Calu3 (cell line): ENCODE data around the gene NBPF3. TPM values are rescaled to one million over a fixed set of nuclear protein-coding genes. Genes with fewer than 3 reads are reported as not detected.
"Not testable (repeated sequence)": the region's sequence is repeated elsewhere in the genome, so short reads cannot be mapped to it uniquely, and the experiment has no call there.

Source experiments
- BruUV-seq: library from RNA; stranded (reverse); fragments of 400-500 nt; replicated peaks from 2 replicates; lab custom pipeline; 2021; lab: Mats Ljungman, UMichigan
- CTCF ChIA-PET: fragments of 300-600 bp; sonication (Branson Sonifier 250); formaldehyde crosslinking; loops from one replicate; lab custom pipeline; 2022; ENCODE audit warnings: antibody characterized with exemption; lab: Charles Lee
- DNase-seq: peaks from one replicate; pipeline ENCODE4 v3.0.0; 2022
- H3K27ac Mint-ChIP-seq: one replicate; pipeline ENCODE4 v1.8.0; 2022; ENCODE audit warnings: mixed read lengths; ENCODE audit not compliant: unreplicated experiment
- H3K27me3 Mint-ChIP-seq: one replicate; pipeline ENCODE4 v1.8.0; 2022; ENCODE audit warnings: mixed read lengths; ENCODE audit not compliant: unreplicated experiment
- H3K36me3 Mint-ChIP-seq: one replicate; pipeline ENCODE4 v1.8.0; 2022; ENCODE audit warnings: mild to moderate bottlenecking, moderate library complexity, mixed read lengths; ENCODE audit not compliant: insufficient read depth, unreplicated experiment
- H3K4me1 Mint-ChIP-seq: one replicate; pipeline ENCODE4 v1.8.0; 2022; ENCODE audit warnings: mild to moderate bottlenecking, low read depth, mixed read lengths; ENCODE audit not compliant: unreplicated experiment
- H3K4me3 Mint-ChIP-seq: one replicate; pipeline ENCODE4 v1.8.0; 2022; ENCODE audit warnings: mild to moderate bottlenecking, low read depth, moderate library complexity, mixed read lengths; ENCODE audit not compliant: unreplicated experiment
- H3K9me3 Mint-ChIP-seq: one replicate; pipeline ENCODE4 v1.8.0; 2022; ENCODE audit warnings: low read depth, mixed read lengths; ENCODE audit not compliant: unreplicated experiment
- CTCF ChIP-seq: fragments of 200-600 bp; IDR thresholded peaks from one replicate; pipeline ENCODE4 v1.8.0; 2022; ENCODE audit warnings: antibody characterized with exemption; ENCODE audit not compliant: unreplicated experiment
- intact Hi-C: fragments of 100-400 bp; cut with micrococcal nuclease; formaldehyde crosslinking; loops from one replicate; pipeline ENCODE4 v1.10.0; 2022; ENCODE audit not compliant: unreplicated experiment
- total RNA-seq: library from RNA; stranded (reverse); gene quantifications from 2 replicates; pipeline ENCODE4 v1.2.3, GENCODE V29; 2022

Gene NBPF3
- total RNA-seq, 1 experiment from 2014 or later = 6.9 TPM

- Mint-ChIP-seq H3K4me3 (no peak overlapping the region), H3K36me3 (no peaks in the 10 kb centered on the region), H3K9me3 (no peaks in the 10 kb centered on the region), H3K27me3 (no peaks in the 10 kb centered on the region), H3K4me1 (no peaks in the 10 kb centered on the region), H3K27ac (no peak overlapping the region)
- no TSS peak for BruUV-seq
- no peak for DNase-seq
- intact Hi-C loops = no loop called here
- CTCF ChIA-PET = no interaction called here
- TF ChIP-seq CTCF = no peak
Measured at GRCh38 chr1:21397813-21398188, 42.1 kb upstream of the NBPF3 start.

DNA sequence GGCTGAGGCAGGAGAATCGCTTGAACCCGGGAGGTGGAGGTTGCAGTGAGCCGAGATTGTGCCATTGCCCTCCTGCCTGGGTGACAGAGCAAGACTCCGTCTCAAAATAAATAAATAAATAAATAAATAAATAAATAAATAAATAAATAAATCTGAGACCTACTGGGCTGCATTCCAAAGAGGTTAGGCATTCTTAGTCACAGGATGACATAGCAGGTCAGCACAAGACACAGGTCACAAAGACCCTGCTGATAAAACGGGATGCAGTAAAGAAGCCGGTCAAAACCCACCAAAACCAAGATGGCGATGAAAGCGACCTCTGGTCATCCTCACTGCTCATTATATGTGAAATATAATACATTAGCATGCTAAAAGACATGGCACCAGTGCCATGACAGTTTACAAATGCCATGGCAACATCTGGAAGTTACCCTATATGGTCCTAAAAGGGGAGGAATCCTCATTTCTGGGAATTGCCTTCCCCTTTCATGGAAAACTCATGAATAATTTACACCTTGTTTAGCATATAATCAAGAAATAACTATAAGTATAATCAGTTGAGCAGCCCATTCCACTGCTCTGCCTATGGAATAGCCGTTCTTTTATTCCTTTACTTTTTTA, 38.1 kb upstream of the NBPF3 start:
- CTCF ChIA-PET, H3K9me3 Mint-ChIP-seq, intact Hi-C loops, H3K27ac Mint-ChIP-seq, BruUV-seq, H3K27me3 Mint-ChIP-seq, H3K4me1 Mint-ChIP-seq, H3K36me3 Mint-ChIP-seq, DNase-seq, H3K4me3 Mint-ChIP-seq: not testable (repeated sequence)

- CTCF ChIA-PET = interaction anchor here (0.7 kb wide), 1 partner anchor 27 kb away, joined by 6 read pairs; no protein-coding TSS in a partner anchor
- Mint-ChIP-seq H3K9me3 (no peaks in the 10 kb centered on the region), H3K36me3 (no peaks in the 10 kb centered on the region), H3K27ac (no peak overlapping the region), H3K4me3 (no peak overlapping the region), H3K27me3 (no peaks in the 10 kb centered on the region), H3K4me1 (no peaks in the 10 kb centered on the region)
- BruUV-seq = no TSS peak
- no peak for DNase-seq
- intact Hi-C loops = no loop called here
- no peak for TF ChIP-seq CTCF
Measured at GRCh38 chr1:21406659-21407058, 33.3 kb upstream of the NBPF3 start.

DNA sequence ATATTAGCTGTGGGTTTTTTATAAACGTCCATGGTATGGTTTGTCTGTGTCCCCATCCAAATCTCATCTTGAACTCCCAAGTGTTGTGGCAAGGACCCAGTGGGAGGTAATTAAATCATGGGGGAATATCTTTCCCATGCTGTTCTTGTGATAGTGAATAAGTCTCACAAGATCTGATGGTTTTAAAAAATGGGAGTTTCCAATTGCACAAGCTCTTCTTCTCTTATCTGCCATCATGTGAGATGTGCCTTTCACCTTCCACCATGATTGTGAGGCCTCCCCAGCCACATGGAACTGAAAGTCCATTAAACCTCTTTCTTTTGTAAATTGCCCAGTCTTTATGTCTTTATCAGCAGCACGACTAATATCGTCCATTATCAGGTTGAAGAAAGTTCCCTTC, 30.0 kb upstream of the NBPF3 start:
- intact Hi-C loops, BruUV-seq, DNase-seq, H3K36me3 Mint-ChIP-seq, H3K4me1 Mint-ChIP-seq, H3K9me3 Mint-ChIP-seq, H3K4me3 Mint-ChIP-seq, H3K27me3 Mint-ChIP-seq, CTCF ChIA-PET, H3K27ac Mint-ChIP-seq: not testable (repeated sequence)

DNA sequence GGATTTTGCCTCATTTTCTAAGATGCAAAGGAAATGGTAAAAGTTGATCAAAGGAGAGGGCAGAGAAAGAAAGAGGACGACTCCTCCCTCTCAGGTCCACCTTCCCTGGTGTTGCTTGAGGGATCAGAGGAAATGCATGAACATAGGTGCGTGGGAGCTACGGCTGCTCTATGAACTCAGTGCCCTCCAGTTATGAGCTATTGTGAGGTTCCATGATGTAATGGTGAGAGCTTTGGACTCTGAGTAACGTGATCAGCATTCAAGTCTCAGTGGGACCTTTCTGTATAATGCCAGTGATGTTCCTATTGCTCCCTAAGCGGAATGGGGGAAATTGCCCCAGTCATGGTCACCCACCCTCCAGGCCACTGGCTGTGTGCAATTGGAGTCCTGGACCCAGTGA, 25.9 kb upstream of the NBPF3 start:
- Mint-ChIP-seq H3K4me3 (no peak overlapping the region), H3K27ac (no peak overlapping the region), H3K9me3 (no peaks in the 10 kb centered on the region), H3K27me3 (peaks cover 30% of the 10 kb centered on the region), H3K4me1 (no peaks in the 10 kb centered on the region), H3K36me3 (no peaks in the 10 kb centered on the region)
- DNase-seq = no peak
- CTCF ChIA-PET = no interaction called here
- BruUV-seq = no TSS peak
- no peak for TF ChIP-seq CTCF
- intact Hi-C loops = no loop called here

DNA sequence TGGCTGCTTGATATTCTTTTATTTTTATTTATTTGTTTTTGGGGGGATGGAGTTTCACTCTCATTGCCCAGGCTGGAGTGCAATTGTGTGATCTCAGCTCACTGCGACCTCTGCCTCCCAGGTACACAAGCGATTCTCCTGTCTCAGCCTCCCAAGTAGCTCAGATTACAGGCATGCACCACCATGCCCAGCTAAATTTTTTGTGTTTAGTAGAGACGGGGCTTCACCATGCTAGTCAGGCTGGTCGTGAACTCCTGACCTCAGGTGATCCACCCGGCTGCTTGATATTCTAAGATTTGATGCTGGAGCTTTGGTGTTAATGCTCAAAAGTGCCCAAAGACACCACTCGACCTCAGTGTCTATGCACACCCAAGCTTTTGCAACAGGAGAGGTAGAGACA, 19.6 kb upstream of the NBPF3 start:
- H3K9me3 Mint-ChIP-seq, intact Hi-C loops, H3K36me3 Mint-ChIP-seq, DNase-seq, BruUV-seq, H3K4me1 Mint-ChIP-seq, H3K4me3 Mint-ChIP-seq, H3K27ac Mint-ChIP-seq: not testable (repeated sequence)
- H3K27me3 Mint-ChIP-seq = peaks cover 47% of the 10 kb centered on the region
- CTCF ChIA-PET = interaction anchor here (0.6 kb wide), 1 partner anchor 26 kb away, joined by 9 read pairs; no protein-coding TSS in a partner anchor

- H3K4me1 Mint-ChIP-seq, H3K9me3 Mint-ChIP-seq, BruUV-seq, intact Hi-C loops, CTCF ChIA-PET, H3K27ac Mint-ChIP-seq, H3K36me3 Mint-ChIP-seq, DNase-seq, H3K4me3 Mint-ChIP-seq: not testable (repeated sequence)
- peaks cover 44% of the 10 kb centered on the region for H3K27me3 Mint-ChIP-seq
Measured at GRCh38 chr1:21421307-21421706, 18.6 kb upstream of the NBPF3 start.
